HUES6 (cell line): Measurements from ENCODE around the gene CALHM1.

Source experiments
- H3K27ac ChIP-seq: 2 replicates; pipeline ENCODE4 v1.7.0; 2013; ENCODE audit warnings: low read depth, mild to moderate bottlenecking, low read length, inconsistent platforms
- H3K27me3 ChIP-seq: 2 replicates; pipeline ENCODE4 v1.6.1; 2013; ENCODE audit warnings: low read length; ENCODE audit not compliant: control insufficient read depth, insufficient read depth
- H3K36me3 ChIP-seq: 2 replicates; pipeline ENCODE4 v1.6.1; 2013; ENCODE audit warnings: low read length; ENCODE audit not compliant: control insufficient read depth, insufficient read depth
- H3K4me1 ChIP-seq: 2 replicates; pipeline ENCODE4 v1.6.1; 2013; ENCODE audit warnings: low read length; ENCODE audit not compliant: control insufficient read depth, insufficient read depth
- H3K4me3 ChIP-seq: 2 replicates; pipeline ENCODE4 v1.5.1; 2013; ENCODE audit warnings: low read depth, low read length
- H3K9ac ChIP-seq: one replicate; pipeline ENCODE4 v1.6.1; 2013; ENCODE audit warnings: mild to moderate bottlenecking, low read length
- H3K9me3 ChIP-seq: 2 replicates; pipeline ENCODE4 v1.6.1; 2013; ENCODE audit warnings: low read depth, low read length; ENCODE audit not compliant: control insufficient read depth, insufficient read depth

The CALHM1 gene

GRCh38 chr10:103452506-103453230 lies 6.0 kb downstream of the CALHM1 start:
- H3K36me3 ChIP-seq: peaks cover 18% of the 10 kb centered on the region
- peak overlapping the region; percentile 59 for H3K9ac ChIP-seq
- H3K27ac ChIP-seq: no peak overlapping the region; the same call in 1 of the 2 replicates
- peaks cover 24% of the 10 kb centered on the region; the same call in 1 of the 2 replicates for H3K4me1 ChIP-seq
- peak overlapping the region; percentile 50 for H3K4me3 ChIP-seq
- H3K27me3 ChIP-seq: no peaks in the 10 kb centered on the region
- H3K9me3 ChIP-seq: no peaks in the 10 kb centered on the region

- Histone ChIP-seq H3K36me3 (peaks cover 25% of the 10 kb centered on the region), H3K27ac (no peak within 1 kb of the TSS; the same call in 1 of the 2 replicates), H3K27me3 (no peaks in the 10 kb centered on the region), H3K4me1 (peaks cover 24% of the 10 kb centered on the region; the same call in 1 of the 2 replicates), H3K4me3 (peak within 1 kb of the TSS; percentile 50), H3K9ac (peak within 1 kb of the TSS; percentile 59), H3K9me3 (no peaks in the 10 kb centered on the region)
Measured at GRCh38 chr10:103451831-103452505, 6.7 kb downstream of the CALHM1 start, which contains the start of gene CALHM2. Gene CALHM2 (minus strand): TSS chr10:103452370. CDS start chr10:103449941, 2,429 bp downstream.

- Histone ChIP-seq H3K9me3 (no peaks in the 10 kb centered on the region), H3K9ac (peak overlapping the region; percentile 59), H3K4me3 (peak overlapping the region; percentile 50), H3K36me3 (peaks cover 32% of the 10 kb centered on the region), H3K27me3 (no peaks in the 10 kb centered on the region), H3K4me1 (peaks cover 24% of the 10 kb centered on the region; the same call in 1 of the 2 replicates), H3K27ac (no peak overlapping the region)
Measured at GRCh38 chr10:103451091-103451813, 7.4 kb downstream of the CALHM1 start.

GRCh38 chr10:103450201-103450695 lies 8.5 kb downstream of the CALHM1 start:
- Histone ChIP-seq H3K27me3 (no peaks in the 10 kb centered on the region), H3K4me1 (peaks cover 24% of the 10 kb centered on the region; the same call in 1 of the 2 replicates), H3K4me3 (no peak overlapping the region), H3K36me3 (peaks cover 42% of the 10 kb centered on the region), H3K9me3 (no peaks in the 10 kb centered on the region), H3K27ac (no peak overlapping the region), H3K9ac (no peak overlapping the region)

GRCh38 chr10:103449208-103450144 lies 9.2 kb downstream of the CALHM1 start:
- Histone ChIP-seq H3K4me1 (peaks cover 24% of the 10 kb centered on the region; the same call in 1 of the 2 replicates), H3K9ac (no peak overlapping the region), H3K4me3 (no peak overlapping the region), H3K9me3 (no peaks in the 10 kb centered on the region), H3K36me3 (peaks cover 50% of the 10 kb centered on the region), H3K27me3 (no peaks in the 10 kb centered on the region), H3K27ac (no peak overlapping the region)

GRCh38 chr10:103448746-103449145 lies 10.0 kb downstream of the CALHM1 start:
- no peaks in the 10 kb centered on the region for H3K9me3 ChIP-seq
- H3K27ac ChIP-seq: no peak overlapping the region
- H3K9ac ChIP-seq: no peak overlapping the region
- no peak overlapping the region for H3K4me3 ChIP-seq
- H3K27me3 ChIP-seq: no peaks in the 10 kb centered on the region
- H3K36me3 ChIP-seq: peaks cover 57% of the 10 kb centered on the region
- H3K4me1 ChIP-seq: peaks cover 24% of the 10 kb centered on the region; the same call in 1 of the 2 replicates

GRCh38 chr10:103447187-103447586 lies 11.5 kb downstream of the CALHM1 start:
- H3K4me3 ChIP-seq: no peak overlapping the region
- no peaks in the 10 kb centered on the region for H3K9me3 ChIP-seq
- H3K27me3 ChIP-seq: no peaks in the 10 kb centered on the region
- H3K27ac ChIP-seq: no peak overlapping the region
- no peak overlapping the region for H3K9ac ChIP-seq
- peaks cover 17% of the 10 kb centered on the region; the same call in 1 of the 2 replicates for H3K4me1 ChIP-seq
- H3K36me3 ChIP-seq: peaks cover 73% of the 10 kb centered on the region

GRCh38 chr10:103445767-103446567 lies 12.7 kb downstream of the CALHM1 start:
- Histone ChIP-seq H3K4me3 (no peak overlapping the region), H3K9ac (no peak overlapping the region), H3K27ac (no peak overlapping the region), H3K4me1 (peaks cover 8% of the 10 kb centered on the region; the same call in 1 of the 2 replicates), H3K9me3 (no peaks in the 10 kb centered on the region), H3K27me3 (no peaks in the 10 kb centered on the region), H3K36me3 (peaks cover 85% of the 10 kb centered on the region)

- H3K36me3 ChIP-seq: peaks cover 91% of the 10 kb centered on the region
Measured at GRCh38 chr10:103445366-103445765, 13.3 kb downstream of the CALHM1 start.

More at GRCh38 chr10:103445366-103445765, 13.3 kb downstream of the CALHM1 start:
- no peak overlapping the region for H3K27ac ChIP-seq
- H3K4me3 ChIP-seq: no peak overlapping the region
- H3K9ac ChIP-seq: no peak overlapping the region
- H3K27me3 ChIP-seq: no peaks in the 10 kb centered on the region
- H3K4me1 ChIP-seq: peaks cover 2% of the 10 kb centered on the region; the same call in 1 of the 2 replicates
- no peaks in the 10 kb centered on the region for H3K9me3 ChIP-seq
